DOHH2 (cell line): ENCODE data around the gene LONP2.

Source experiments
- H3F3A ChIP-seq: fragments of 200-600 bp; sonication (generic), shearing (Covaris generic); 2 replicates; pipeline ENCODE4 v1.6.0; 2016; ENCODE audit warnings: antibody characterized with exemption, mild to moderate bottlenecking; ENCODE audit not compliant: control insufficient read depth, insufficient read depth
- H3K27ac ChIP-seq: fragments of 200-600 bp; sonication (generic); 2 replicates; pipeline ENCODE4 v1.5.1; 2014; ENCODE audit warnings: low read depth, mild to moderate bottlenecking, low read length, moderate library complexity
- H3K27me3 ChIP-seq: fragments of 200-600 bp; sonication (generic); 2 replicates; pipeline ENCODE4 v1.6.1; 2014; ENCODE audit warnings: mild to moderate bottlenecking, low read length, mixed read lengths; ENCODE audit not compliant: control insufficient read depth
- H3K36me3 ChIP-seq: fragments of 200-600 bp; sonication (generic); 2 replicates; pipeline ENCODE4 v1.6.1; 2014; ENCODE audit warnings: mild to moderate bottlenecking, low read length, moderate library complexity, mixed read lengths; ENCODE audit not compliant: control insufficient read depth
- H3K4me1 ChIP-seq: fragments of 200-600 bp; sonication (generic); 2 replicates; pipeline ENCODE4 v1.6.1; 2014; ENCODE audit warnings: mild to moderate bottlenecking, low read length, mixed read lengths; ENCODE audit not compliant: control insufficient read depth
- H3K4me2 ChIP-seq: fragments of 200-600 bp; sonication (generic); 2 replicates; pipeline ENCODE4 v1.6.0; 2014; ENCODE audit warnings: mild to moderate bottlenecking, low read length, moderate library complexity
- H3K4me3 ChIP-seq: fragments of 200-600 bp; sonication (generic); 2 replicates; pipeline ENCODE4 v1.5.1; 2014; ENCODE audit warnings: mild to moderate bottlenecking, low read length, mixed read lengths
- H3K79me2 ChIP-seq: fragments of 200-600 bp; sonication (generic); 2 replicates; pipeline ENCODE4 v1.6.1; 2014; ENCODE audit warnings: mild to moderate bottlenecking, low read length, mixed read lengths; ENCODE audit not compliant: control insufficient read depth
- H3K9me2 ChIP-seq: fragments of 200-600 bp; sonication (generic); replicated peaks from 2 replicates; pipeline ENCODE4 v1.6.1; 2014; ENCODE audit warnings: mild to moderate bottlenecking, low read length, mixed read lengths; ENCODE audit not compliant: control insufficient read depth
- H3K9me3 ChIP-seq: fragments of 200-600 bp; sonication (generic); 2 replicates; pipeline ENCODE4 v1.6.1; 2014; ENCODE audit warnings: antibody characterized with exemption, low read length, mixed read lengths; ENCODE audit not compliant: control insufficient read depth, insufficient read depth
- H4K20me1 ChIP-seq: fragments of 200-600 bp; sonication (generic); 2 replicates; pipeline ENCODE4 v1.6.0; 2014; ENCODE audit warnings: low read depth, mild to moderate bottlenecking, antibody characterized with exemption, low read length, moderate library complexity; ENCODE audit not compliant: control insufficient read depth, insufficient read depth
- EZH2phosphoT487 ChIP-seq: fragments of 200-600 bp; sonication (generic); IDR thresholded peaks from 2 replicates; pipeline ENCODE4 v1.6.1; 2017; ENCODE audit warnings: borderline replicate concordance, mild to moderate bottlenecking, antibody characterized with exemption, low read length, moderate library complexity, mixed read lengths
- TF ChIP-seq, protein P1 (sequence below): fragments of 200-600 bp; sonication (generic); IDR thresholded peaks from one replicate; pipeline ENCODE4 v1.5.1; 2014; ENCODE audit warnings: antibody characterized with exemption, mild to moderate bottlenecking, low read depth, low read length; ENCODE audit not compliant: poor library complexity, severe bottlenecking

LONP2 gene

DNA sequence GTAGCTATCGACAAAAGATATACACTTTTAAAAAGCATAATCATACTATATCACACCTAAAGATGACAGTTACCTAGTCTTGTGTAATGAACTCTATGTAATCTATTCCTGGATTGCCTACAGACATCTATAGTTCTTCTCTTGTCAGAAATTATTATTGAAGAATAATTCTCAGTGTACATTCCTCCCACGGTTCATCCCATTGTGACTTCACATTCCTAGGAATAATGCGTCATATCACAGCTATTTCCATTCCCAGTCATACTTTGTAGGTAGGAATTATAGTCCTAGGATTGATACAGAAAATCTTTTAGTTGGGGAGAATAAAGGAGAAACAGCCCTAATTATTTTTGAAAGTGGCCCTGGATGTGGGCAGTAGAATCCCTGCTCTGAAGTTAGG, 47.2 kb downstream of the LONP2 start:
- Histone ChIP-seq H4K20me1 (no peaks in the 10 kb centered on the region), H3F3A (no peaks in the 10 kb centered on the region), H3K36me3 (peaks cover 32% of the 10 kb centered on the region), H3K4me1 (no peaks in the 10 kb centered on the region), H3K27ac (no peak overlapping the region), H3K9me2 (no peaks in the 10 kb centered on the region), H3K9me3 (peaks cover 6% of the 10 kb centered on the region; the same call in 1 of the 2 replicates), H3K4me3 (no peak overlapping the region), H3K27me3 (no peaks in the 10 kb centered on the region), H3K79me2 (no peaks in the 10 kb centered on the region), H3K4me2 (no peak overlapping the region)
- TF ChIP-seq, protein P1, sequence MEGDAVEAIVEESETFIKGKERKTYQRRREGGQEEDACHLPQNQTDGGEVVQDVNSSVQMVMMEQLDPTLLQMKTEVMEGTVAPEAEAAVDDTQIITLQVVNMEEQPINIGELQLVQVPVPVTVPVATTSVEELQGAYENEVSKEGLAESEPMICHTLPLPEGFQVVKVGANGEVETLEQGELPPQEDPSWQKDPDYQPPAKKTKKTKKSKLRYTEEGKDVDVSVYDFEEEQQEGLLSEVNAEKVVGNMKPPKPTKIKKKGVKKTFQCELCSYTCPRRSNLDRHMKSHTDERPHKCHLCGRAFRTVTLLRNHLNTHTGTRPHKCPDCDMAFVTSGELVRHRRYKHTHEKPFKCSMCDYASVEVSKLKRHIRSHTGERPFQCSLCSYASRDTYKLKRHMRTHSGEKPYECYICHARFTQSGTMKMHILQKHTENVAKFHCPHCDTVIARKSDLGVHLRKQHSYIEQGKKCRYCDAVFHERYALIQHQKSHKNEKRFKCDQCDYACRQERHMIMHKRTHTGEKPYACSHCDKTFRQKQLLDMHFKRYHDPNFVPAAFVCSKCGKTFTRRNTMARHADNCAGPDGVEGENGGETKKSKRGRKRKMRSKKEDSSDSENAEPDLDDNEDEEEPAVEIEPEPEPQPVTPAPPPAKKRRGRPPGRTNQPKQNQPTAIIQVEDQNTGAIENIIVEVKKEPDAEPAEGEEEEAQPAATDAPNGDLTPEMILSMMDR, result no peak
- no peak for TF ChIP-seq EZH2phosphoT487

DNA sequence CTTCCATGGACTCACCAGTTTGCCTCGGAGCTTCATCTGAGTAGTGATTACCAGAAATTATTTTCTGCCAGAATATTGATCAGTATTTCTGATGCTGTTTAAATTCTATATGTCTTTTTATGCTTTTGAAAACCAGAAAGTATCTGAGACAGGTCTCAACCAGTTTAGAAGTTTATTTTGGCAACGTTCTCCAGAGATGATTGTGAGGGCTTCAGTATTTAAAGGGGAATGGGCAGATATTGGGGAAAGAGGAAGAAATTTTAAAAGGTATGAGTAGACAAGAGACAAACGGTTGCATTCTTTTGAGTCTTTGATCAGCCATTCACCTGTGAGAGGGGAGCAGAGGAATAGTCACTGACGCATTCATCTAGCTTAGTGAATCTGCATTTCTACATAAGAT, 47.7 kb downstream of the LONP2 start:
- H3K4me2 ChIP-seq, result no peak overlapping the region
- H3K4me1 ChIP-seq, result no peaks in the 10 kb centered on the region
- no peaks in the 10 kb centered on the region for H3K9me2 ChIP-seq
- no peak overlapping the region for H3K4me3 ChIP-seq
- TF ChIP-seq, protein P1, result no peak
- no peak for TF ChIP-seq EZH2phosphoT487
- H3K27me3 ChIP-seq, result no peaks in the 10 kb centered on the region
- H3F3A ChIP-seq, result no peaks in the 10 kb centered on the region
- H3K27ac ChIP-seq, result no peak overlapping the region
- no peaks in the 10 kb centered on the region for H3K79me2 ChIP-seq
- H4K20me1 ChIP-seq, result no peaks in the 10 kb centered on the region
- H3K9me3 ChIP-seq, result peaks cover 6% of the 10 kb centered on the region; the same call in 1 of the 2 replicates
- H3K36me3 ChIP-seq, result peaks cover 29% of the 10 kb centered on the region

DNA sequence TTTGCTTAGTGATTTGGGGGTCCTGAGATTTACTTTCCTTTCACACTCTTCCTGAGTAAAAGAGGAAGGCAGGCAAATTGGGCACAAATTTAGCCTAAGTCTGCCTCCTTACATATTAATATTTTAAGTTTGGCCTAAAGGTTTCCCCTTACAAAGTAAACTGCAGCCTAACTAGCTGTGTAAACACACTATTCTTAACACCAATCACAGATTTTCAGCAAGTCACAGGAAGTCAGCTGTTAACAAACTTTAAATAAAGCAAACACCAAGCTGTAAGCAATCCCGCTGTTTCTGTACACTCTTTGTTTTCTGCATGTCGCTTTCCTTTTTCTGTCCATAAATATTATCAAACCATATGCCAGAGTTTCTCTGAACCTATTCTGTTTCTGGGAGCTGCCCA, 48.4 kb downstream of the LONP2 start:
- Histone ChIP-seq H3K4me3 (no peak overlapping the region), H3K36me3 (peaks cover 22% of the 10 kb centered on the region), H3K79me2 (no peaks in the 10 kb centered on the region)

More for the DNA sequence above, 48.4 kb downstream of the LONP2 start:
- Histone ChIP-seq H3K27me3 (no peaks in the 10 kb centered on the region), H4K20me1 (no peaks in the 10 kb centered on the region), H3F3A (no peaks in the 10 kb centered on the region), H3K9me2 (no peaks in the 10 kb centered on the region), H3K9me3 (no peaks in the 10 kb centered on the region), H3K4me1 (no peaks in the 10 kb centered on the region), H3K27ac (no peak overlapping the region), H3K4me2 (no peak overlapping the region)
- TF ChIP-seq, protein P1, result no peak
- no peak for TF ChIP-seq EZH2phosphoT487
